ENCODE results near the gene BEST3.

DNA sequence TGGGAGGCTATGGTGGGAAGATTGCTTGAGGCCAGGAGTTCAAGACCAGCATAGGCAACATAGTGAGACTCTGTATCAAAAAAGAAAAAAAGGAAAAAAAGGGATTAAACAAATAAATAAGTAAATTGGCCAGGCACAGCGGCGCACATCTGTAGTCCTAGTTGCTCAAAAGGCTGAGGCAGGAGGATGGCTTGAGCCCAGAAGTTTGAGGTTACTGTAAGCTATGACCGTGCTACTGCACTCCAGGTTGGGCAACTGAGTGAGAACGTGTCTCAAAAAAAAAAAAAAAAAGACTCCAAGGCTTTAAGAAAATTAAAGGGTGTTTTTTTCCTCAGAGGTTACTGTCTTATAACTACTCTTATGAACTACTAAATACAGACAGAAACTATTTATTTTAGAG, 11.7 kb downstream of the BEST3 start:
- TF ChIP-seq, protein P1, sequence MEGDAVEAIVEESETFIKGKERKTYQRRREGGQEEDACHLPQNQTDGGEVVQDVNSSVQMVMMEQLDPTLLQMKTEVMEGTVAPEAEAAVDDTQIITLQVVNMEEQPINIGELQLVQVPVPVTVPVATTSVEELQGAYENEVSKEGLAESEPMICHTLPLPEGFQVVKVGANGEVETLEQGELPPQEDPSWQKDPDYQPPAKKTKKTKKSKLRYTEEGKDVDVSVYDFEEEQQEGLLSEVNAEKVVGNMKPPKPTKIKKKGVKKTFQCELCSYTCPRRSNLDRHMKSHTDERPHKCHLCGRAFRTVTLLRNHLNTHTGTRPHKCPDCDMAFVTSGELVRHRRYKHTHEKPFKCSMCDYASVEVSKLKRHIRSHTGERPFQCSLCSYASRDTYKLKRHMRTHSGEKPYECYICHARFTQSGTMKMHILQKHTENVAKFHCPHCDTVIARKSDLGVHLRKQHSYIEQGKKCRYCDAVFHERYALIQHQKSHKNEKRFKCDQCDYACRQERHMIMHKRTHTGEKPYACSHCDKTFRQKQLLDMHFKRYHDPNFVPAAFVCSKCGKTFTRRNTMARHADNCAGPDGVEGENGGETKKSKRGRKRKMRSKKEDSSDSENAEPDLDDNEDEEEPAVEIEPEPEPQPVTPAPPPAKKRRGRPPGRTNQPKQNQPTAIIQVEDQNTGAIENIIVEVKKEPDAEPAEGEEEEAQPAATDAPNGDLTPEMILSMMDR (IDR thresholded peaks at IDR 0.05): no peak
- TF ChIP-seq, protein P2, sequence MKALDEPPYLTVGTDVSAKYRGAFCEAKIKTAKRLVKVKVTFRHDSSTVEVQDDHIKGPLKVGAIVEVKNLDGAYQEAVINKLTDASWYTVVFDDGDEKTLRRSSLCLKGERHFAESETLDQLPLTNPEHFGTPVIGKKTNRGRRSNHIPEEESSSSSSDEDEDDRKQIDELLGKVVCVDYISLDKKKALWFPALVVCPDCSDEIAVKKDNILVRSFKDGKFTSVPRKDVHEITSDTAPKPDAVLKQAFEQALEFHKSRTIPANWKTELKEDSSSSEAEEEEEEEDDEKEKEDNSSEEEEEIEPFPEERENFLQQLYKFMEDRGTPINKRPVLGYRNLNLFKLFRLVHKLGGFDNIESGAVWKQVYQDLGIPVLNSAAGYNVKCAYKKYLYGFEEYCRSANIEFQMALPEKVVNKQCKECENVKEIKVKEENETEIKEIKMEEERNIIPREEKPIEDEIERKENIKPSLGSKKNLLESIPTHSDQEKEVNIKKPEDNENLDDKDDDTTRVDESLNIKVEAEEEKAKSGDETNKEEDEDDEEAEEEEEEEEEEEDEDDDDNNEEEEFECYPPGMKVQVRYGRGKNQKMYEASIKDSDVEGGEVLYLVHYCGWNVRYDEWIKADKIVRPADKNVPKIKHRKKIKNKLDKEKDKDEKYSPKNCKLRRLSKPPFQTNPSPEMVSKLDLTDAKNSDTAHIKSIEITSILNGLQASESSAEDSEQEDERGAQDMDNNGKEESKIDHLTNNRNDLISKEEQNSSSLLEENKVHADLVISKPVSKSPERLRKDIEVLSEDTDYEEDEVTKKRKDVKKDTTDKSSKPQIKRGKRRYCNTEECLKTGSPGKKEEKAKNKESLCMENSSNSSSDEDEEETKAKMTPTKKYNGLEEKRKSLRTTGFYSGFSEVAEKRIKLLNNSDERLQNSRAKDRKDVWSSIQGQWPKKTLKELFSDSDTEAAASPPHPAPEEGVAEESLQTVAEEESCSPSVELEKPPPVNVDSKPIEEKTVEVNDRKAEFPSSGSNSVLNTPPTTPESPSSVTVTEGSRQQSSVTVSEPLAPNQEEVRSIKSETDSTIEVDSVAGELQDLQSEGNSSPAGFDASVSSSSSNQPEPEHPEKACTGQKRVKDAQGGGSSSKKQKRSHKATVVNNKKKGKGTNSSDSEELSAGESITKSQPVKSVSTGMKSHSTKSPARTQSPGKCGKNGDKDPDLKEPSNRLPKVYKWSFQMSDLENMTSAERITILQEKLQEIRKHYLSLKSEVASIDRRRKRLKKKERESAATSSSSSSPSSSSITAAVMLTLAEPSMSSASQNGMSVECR (CRISPR knock-in tag; IDR thresholded peaks at IDR 0.05; ENCODE audit: borderline replicate concordance): no peak
- TF ChIP-seq KAT7 (CRISPR knock-in tag; IDR thresholded peaks at IDR 0.05; ENCODE audit: borderline replicate concordance): no peak
- TF ChIP-seq SMAD4 (CRISPR knock-in tag; IDR thresholded peaks at IDR 0.05): no peak
- no peak for TF ChIP-seq IRF2 (CRISPR knock-in tag; IDR thresholded peaks at IDR 0.05; ENCODE audit: borderline replicate concordance, low read depth)
- TF ChIP-seq OVOL2 (CRISPR knock-in tag; IDR thresholded peaks at IDR 0.05; ENCODE audit: borderline replicate concordance): no peak
- no peak for TF ChIP-seq CBFB (CRISPR knock-in tag; IDR thresholded peaks at IDR 0.05; ENCODE audit: low read depth)
- TF ChIP-seq, protein P3, sequence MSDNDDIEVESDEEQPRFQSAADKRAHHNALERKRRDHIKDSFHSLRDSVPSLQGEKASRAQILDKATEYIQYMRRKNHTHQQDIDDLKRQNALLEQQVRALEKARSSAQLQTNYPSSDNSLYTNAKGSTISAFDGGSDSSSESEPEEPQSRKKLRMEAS (CRISPR knock-in tag; IDR thresholded peaks at IDR 0.05): no peak
- no peak for TF ChIP-seq JUN (CRISPR knock-in tag; IDR thresholded peaks at IDR 0.05)
- TF ChIP-seq PRRX2 (CRISPR knock-in tag; IDR thresholded peaks at IDR 0.05): no peak
- TF ChIP-seq, protein P4, sequence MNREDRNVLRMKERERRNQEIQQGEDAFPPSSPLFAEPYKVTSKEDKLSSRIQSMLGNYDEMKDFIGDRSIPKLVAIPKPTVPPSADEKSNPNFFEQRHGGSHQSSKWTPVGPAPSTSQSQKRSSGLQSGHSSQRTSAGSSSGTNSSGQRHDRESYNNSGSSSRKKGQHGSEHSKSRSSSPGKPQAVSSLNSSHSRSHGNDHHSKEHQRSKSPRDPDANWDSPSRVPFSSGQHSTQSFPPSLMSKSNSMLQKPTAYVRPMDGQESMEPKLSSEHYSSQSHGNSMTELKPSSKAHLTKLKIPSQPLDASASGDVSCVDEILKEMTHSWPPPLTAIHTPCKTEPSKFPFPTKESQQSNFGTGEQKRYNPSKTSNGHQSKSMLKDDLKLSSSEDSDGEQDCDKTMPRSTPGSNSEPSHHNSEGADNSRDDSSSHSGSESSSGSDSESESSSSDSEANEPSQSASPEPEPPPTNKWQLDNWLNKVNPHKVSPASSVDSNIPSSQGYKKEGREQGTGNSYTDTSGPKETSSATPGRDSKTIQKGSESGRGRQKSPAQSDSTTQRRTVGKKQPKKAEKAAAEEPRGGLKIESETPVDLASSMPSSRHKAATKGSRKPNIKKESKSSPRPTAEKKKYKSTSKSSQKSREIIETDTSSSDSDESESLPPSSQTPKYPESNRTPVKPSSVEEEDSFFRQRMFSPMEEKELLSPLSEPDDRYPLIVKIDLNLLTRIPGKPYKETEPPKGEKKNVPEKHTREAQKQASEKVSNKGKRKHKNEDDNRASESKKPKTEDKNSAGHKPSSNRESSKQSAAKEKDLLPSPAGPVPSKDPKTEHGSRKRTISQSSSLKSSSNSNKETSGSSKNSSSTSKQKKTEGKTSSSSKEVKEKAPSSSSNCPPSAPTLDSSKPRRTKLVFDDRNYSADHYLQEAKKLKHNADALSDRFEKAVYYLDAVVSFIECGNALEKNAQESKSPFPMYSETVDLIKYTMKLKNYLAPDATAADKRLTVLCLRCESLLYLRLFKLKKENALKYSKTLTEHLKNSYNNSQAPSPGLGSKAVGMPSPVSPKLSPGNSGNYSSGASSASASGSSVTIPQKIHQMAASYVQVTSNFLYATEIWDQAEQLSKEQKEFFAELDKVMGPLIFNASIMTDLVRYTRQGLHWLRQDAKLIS (CRISPR knock-in tag; IDR thresholded peaks at IDR 0.05; ENCODE audit: borderline replicate concordance): no peak
- TF ChIP-seq, protein P5, sequence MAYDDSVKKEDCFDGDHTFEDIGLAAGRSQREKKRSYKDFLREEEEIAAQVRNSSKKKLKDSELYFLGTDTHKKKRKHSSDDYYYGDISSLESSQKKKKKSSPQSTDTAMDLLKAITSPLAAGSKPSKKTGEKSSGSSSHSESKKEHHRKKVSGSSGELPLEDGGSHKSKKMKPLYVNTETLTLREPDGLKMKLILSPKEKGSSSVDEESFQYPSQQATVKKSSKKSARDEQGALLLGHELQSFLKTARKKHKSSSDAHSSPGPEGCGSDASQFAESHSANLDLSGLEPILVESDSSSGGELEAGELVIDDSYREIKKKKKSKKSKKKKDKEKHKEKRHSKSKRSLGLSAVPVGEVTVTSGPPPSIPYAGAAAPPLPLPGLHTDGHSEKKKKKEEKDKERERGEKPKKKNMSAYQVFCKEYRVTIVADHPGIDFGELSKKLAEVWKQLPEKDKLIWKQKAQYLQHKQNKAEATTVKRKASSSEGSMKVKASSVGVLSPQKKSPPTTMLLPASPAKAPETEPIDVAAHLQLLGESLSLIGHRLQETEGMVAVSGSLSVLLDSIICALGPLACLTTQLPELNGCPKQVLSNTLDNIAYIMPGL (CRISPR knock-in tag; IDR thresholded peaks at IDR 0.05): no peak

Measured in WTC11 (cell line).